GM23338 (cell line): ENCODE measurements around the gene TRMT10B. TPM values are rescaled to one million over a fixed set of nuclear protein-coding genes. Genes with fewer than 3 reads are reported as not detected.

Experiments used
- ATAC-seq: fragments of 200-7000 bp; cut with Tn5 transposase; 3 replicates; pipeline ENCODE4 v1.9.1; 2020
- DNase-seq: peaks from one replicate; pipeline ENCODE4 v3.0.0-alpha.2; 2015; ENCODE audit warnings: low spot score
- H2AFZ ChIP-seq: fragments of 200-600 bp; sonication (generic); 2 replicates; pipeline ENCODE4 v1.8.0; 2016; ENCODE audit warnings: antibody characterized with exemption, mild to moderate bottlenecking, moderate library complexity
- H3F3A ChIP-seq: fragments of 200-600 bp; sonication (generic); replicated peaks from 2 replicates; pipeline ENCODE4 v1.8.0; 2017; ENCODE audit warnings: antibody characterized with exemption, mixed run types, low read depth
- H3K27ac ChIP-seq: fragments of 200-600 bp; sonication (generic); 2 replicates; pipeline ENCODE4 v1.6.1; 2016; ENCODE audit warnings: low read depth
- H3K27me3 ChIP-seq: fragments of 200-600 bp; sonication (generic); 2 replicates; pipeline ENCODE4 v1.8.0; 2016; ENCODE audit warnings: mild to moderate bottlenecking, mixed run types, moderate library complexity; ENCODE audit not compliant: insufficient read depth
- H3K36me3 ChIP-seq: fragments of 200-600 bp; sonication (generic); 2 replicates; pipeline ENCODE4 v1.8.0; 2016; ENCODE audit warnings: mild to moderate bottlenecking; ENCODE audit not compliant: insufficient read depth
- H3K4me1 ChIP-seq: fragments of 200-600 bp; sonication (generic); 2 replicates; pipeline ENCODE4 v1.8.0; 2016; ENCODE audit warnings: mild to moderate bottlenecking, moderate library complexity; ENCODE audit not compliant: insufficient read depth
- H3K4me2 ChIP-seq: fragments of 200-600 bp; sonication (generic); 2 replicates; pipeline ENCODE4 v1.7.1; 2017; ENCODE audit warnings: mixed run types
- H3K4me3 ChIP-seq: fragments of 200-600 bp; sonication (generic); 2 replicates; pipeline ENCODE4 v1.6.1; 2016; ENCODE audit warnings: mixed run types
- H3K79me2 ChIP-seq: fragments of 200-600 bp; sonication (generic); replicated peaks from 2 replicates; pipeline ENCODE4 v1.8.0; 2017; ENCODE audit warnings: mild to moderate bottlenecking; ENCODE audit not compliant: insufficient read depth
- H3K9me2 ChIP-seq: fragments of 200-600 bp; sonication (generic); 2 replicates; pipeline ENCODE4 v1.8.0; 2017; ENCODE audit not compliant: insufficient read depth
- H4K20me1 ChIP-seq: fragments of 200-600 bp; sonication (generic); replicated peaks from 2 replicates; pipeline ENCODE4 v1.8.0; 2017; ENCODE audit warnings: mild to moderate bottlenecking; ENCODE audit not compliant: insufficient read depth
- H3K27ac Mint-ChIP-seq: 2 replicates; pipeline ENCODE4 v1.8.0; 2020; ENCODE audit warnings: inconsistent platforms, mild to moderate bottlenecking, moderate library complexity, mixed read lengths
- H3K27me3 Mint-ChIP-seq: 3 replicates; pipeline ENCODE4 v1.8.0; 2022; ENCODE audit warnings: low read depth, mild to moderate bottlenecking, moderate library complexity, mixed read lengths, inconsistent platforms; ENCODE audit not compliant: insufficient read depth, poor library complexity
- H3K36me3 Mint-ChIP-seq: 3 replicates; pipeline ENCODE4 v1.8.0; 2021; ENCODE audit warnings: low read depth, mild to moderate bottlenecking, inconsistent platforms, moderate library complexity, mixed read lengths
- H3K4me1 Mint-ChIP-seq: 3 replicates; pipeline ENCODE4 v1.8.0; 2020; ENCODE audit warnings: mild to moderate bottlenecking, inconsistent platforms, mixed read lengths
- H3K4me3 Mint-ChIP-seq: 3 replicates; pipeline ENCODE4 v1.8.0; 2021; ENCODE audit warnings: moderate library complexity, mild to moderate bottlenecking, inconsistent platforms, mixed read lengths
- H3K9me3 Mint-ChIP-seq: 3 replicates; pipeline ENCODE4 v1.8.0; 2020; ENCODE audit warnings: moderate library complexity, mild to moderate bottlenecking, inconsistent platforms, mixed read lengths
- EZH2 ChIP-seq: fragments of 200-600 bp; sonication (generic); IDR thresholded peaks from one replicate; pipeline ENCODE4 v1.8.0; 2017; ENCODE audit warnings: antibody characterized with exemption, mild to moderate bottlenecking, low read depth; ENCODE audit not compliant: unreplicated experiment
- EZH2phosphoT487 ChIP-seq: fragments of 200-600 bp; sonication (generic); IDR thresholded peaks from one replicate; pipeline ENCODE4 v1.8.1; 2018; ENCODE audit warnings: antibody characterized with exemption; ENCODE audit not compliant: unreplicated experiment
- NANOG ChIP-seq: IDR thresholded peaks from 2 replicates; pipeline ENCODE4 v1.6.1; 2016; ENCODE audit warnings: antibody characterized with exemption, borderline replicate concordance
- POLR2AphosphoS5 ChIP-seq: IDR thresholded peaks from 2 replicates; pipeline ENCODE4 v1.6.1; 2016; ENCODE audit warnings: antibody characterized with exemption, low read depth
- STAT1 ChIP-seq: IDR thresholded peaks from one replicate; pipeline ENCODE4 v1.6.1; 2016; ENCODE audit warnings: antibody characterized with exemption; ENCODE audit not compliant: unreplicated experiment
- ZNF114 ChIP-seq: fragments of 250-450 bp; sonication (Bioruptor Pico); IDR thresholded peaks from 2 replicates; pipeline ENCODE4 v1.5.0; 2020; ENCODE audit warnings: mild to moderate bottlenecking, moderate library complexity
- ZNF331 ChIP-seq: fragments of 250-450 bp; sonication (Bioruptor Pico); IDR thresholded peaks from 2 replicates; pipeline ENCODE4 v1.5.0; 2020; ENCODE audit warnings: low read depth, mild to moderate bottlenecking, moderate library complexity
- polyA plus RNA-seq: library from polyadenylated mRNA; unstranded; fragments of >200 nt; fragmentation: Nextera tagmentation; extraction: Ambion mirVana; gene quantifications from 2 replicates; pipeline ENCODE4 v1.2.1, GENCODE V29; 2016
- total RNA-seq: library from RNA; depleted of rRNA; stranded (reverse); fragments of >200 nt; shearing (Covaris generic); gene quantifications from 2 replicates; pipeline ENCODE4 v1.2.3, GENCODE V29; 2014
- TF ChIP-seq, protein P1 (sequence below): IDR thresholded peaks from 2 replicates; pipeline ENCODE4 v1.6.1; 2016; ENCODE audit warnings: antibody characterized with exemption
- TF ChIP-seq, protein P2 (sequence below): fragments of 250-450 bp; sonication (Bioruptor Pico); IDR thresholded peaks from 2 replicates; pipeline ENCODE4 v1.5.0; 2020; ENCODE audit warnings: mild to moderate bottlenecking, moderate library complexity

The TRMT10B gene
- total and polyA plus RNA-seq, 2 experiments from 2014 or later = 3.1 to 10.8 TPM

DNA sequence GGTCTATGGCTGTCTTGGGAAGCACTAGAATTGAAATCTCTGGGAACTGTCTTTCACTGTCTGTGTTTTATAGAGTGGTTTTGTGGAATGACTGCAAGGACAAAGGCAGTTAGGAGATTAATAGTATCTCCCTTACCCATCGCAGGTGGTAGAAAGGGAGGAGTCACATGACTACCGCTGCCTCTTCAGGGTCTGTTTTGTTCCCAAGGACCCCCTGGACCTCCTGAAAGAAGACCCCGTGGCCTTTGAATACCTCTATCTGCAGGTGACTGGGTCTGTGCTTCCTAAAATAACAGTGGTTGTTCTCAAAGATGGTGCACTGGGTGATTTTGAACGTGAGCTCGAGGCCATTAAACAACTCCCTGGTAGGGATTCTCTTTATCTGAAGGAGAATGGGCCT is 22.8 kb upstream of the TRMT10B start:
- DNase-seq = no peak
- H3K4me3 ChIP-seq = no peak overlapping the region
- H3K27ac ChIP-seq = no peak overlapping the region
- H3K4me2 ChIP-seq = no peak overlapping the region
- Mint-ChIP-seq H3K36me3 (no peaks in the 10 kb centered on the region), H3K4me1 (peaks cover 9% of the 10 kb centered on the region), H3K27ac (no peak overlapping the region), H3K27me3 (peaks cover 3% of the 10 kb centered on the region), H3K9me3 (no peaks in the 10 kb centered on the region), H3K4me3 (no peak overlapping the region)
- no peaks in the 10 kb centered on the region for H3K4me1 ChIP-seq
- H3K36me3 ChIP-seq = no peaks in the 10 kb centered on the region
- peak; percentile 81 for ATAC-seq
- TF ChIP-seq NANOG = no peak
- no peaks in the 10 kb centered on the region for H3K79me2 ChIP-seq
- no peak overlapping the region for H2AFZ ChIP-seq
- no peaks in the 10 kb centered on the region for H3K27me3 ChIP-seq
- H3F3A ChIP-seq = no peaks in the 10 kb centered on the region
- no peaks in the 10 kb centered on the region for H4K20me1 ChIP-seq
- H3K9me2 ChIP-seq = no peaks in the 10 kb centered on the region

DNA sequence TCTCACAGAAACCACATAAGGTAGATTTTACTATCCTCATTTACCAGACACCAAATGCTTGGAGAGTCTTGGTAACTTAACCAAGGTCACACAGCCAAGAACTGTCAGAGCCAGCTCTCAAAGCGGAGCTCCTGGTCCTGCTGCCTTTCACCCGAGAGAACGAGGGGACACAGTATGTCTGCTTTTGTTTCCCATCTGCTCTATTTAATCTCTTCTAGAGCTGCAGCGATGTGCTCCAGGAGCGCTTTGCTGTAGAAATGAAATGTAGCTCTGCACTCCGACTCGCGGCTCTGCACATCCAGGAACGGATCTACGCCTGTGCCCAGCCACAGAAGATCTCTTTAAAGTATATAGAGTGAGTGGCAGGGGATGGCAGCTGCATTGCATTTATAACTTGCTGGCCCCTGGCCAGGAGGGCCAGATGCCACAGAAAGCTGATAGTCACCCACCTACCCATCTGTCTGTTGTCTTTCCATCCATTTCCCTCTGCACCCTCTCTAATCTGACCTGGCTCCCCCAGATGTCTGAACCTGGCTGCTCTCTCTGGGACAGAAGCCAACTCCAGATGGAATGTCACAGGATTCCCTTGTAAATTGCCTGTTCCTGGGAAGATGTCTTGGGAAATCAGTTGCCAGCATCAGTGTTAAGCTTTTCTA is 21.4 kb upstream of the TRMT10B start:
- DNase-seq = no peak
- Mint-ChIP-seq H3K27ac (no peak overlapping the region), H3K27me3 (peaks cover 3% of the 10 kb centered on the region), H3K4me3 (no peak overlapping the region), H3K4me1 (peaks cover 9% of the 10 kb centered on the region), H3K9me3 (no peaks in the 10 kb centered on the region), H3K36me3 (no peaks in the 10 kb centered on the region)
- Histone ChIP-seq H3K79me2 (no peaks in the 10 kb centered on the region), H3K27ac (no peak overlapping the region), H3F3A (no peaks in the 10 kb centered on the region), H3K36me3 (no peaks in the 10 kb centered on the region), H3K4me3 (no peak overlapping the region), H3K9me2 (no peaks in the 10 kb centered on the region), H3K27me3 (no peaks in the 10 kb centered on the region), H4K20me1 (no peaks in the 10 kb centered on the region), H3K4me1 (no peaks in the 10 kb centered on the region), H2AFZ (no peak overlapping the region), H3K4me2 (no peak overlapping the region)
- ATAC-seq = no peak
- TF ChIP-seq ZNF114 (CRISPR knock-in tag) = no peak
- no peak for TF ChIP-seq STAT1
- TF ChIP-seq, protein P1, sequence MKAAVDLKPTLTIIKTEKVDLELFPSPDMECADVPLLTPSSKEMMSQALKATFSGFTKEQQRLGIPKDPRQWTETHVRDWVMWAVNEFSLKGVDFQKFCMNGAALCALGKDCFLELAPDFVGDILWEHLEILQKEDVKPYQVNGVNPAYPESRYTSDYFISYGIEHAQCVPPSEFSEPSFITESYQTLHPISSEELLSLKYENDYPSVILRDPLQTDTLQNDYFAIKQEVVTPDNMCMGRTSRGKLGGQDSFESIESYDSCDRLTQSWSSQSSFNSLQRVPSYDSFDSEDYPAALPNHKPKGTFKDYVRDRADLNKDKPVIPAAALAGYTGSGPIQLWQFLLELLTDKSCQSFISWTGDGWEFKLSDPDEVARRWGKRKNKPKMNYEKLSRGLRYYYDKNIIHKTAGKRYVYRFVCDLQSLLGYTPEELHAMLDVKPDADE = no peak
- TF ChIP-seq EZH2 = no peak

DNA sequence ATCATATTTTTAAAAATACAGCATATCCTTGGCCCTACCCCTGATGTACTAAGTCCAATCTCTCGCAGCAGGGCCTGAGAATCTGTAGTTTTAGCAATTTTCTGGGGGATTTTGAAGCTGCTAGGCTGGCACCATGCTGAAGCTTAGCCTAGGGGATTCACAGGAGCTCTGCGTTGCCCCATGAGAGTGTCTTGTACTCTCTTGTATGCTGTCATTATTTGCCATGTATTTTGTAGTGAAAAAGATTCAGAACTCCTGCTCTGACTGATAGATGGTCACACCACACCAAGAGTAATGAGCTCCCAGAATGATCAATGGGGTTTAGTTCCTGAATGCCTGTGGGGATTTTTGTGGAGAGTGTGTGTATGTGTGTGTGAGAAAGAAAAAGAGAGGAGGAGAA is 20.7 kb upstream of the TRMT10B start:
- no peak overlapping the region for H3K27ac ChIP-seq
- H3K9me2 ChIP-seq = no peaks in the 10 kb centered on the region
- H3K36me3 ChIP-seq = no peaks in the 10 kb centered on the region
- no peak overlapping the region for H3K4me2 ChIP-seq
- H3K4me3 Mint-ChIP-seq = no peak overlapping the region
- no peaks in the 10 kb centered on the region for H3F3A ChIP-seq
- no peak overlapping the region for H3K4me3 ChIP-seq
- H3K79me2 ChIP-seq = no peaks in the 10 kb centered on the region
- H3K27ac Mint-ChIP-seq = no peak overlapping the region
- no peaks in the 10 kb centered on the region for H3K9me3 Mint-ChIP-seq
- no peaks in the 10 kb centered on the region for H3K36me3 Mint-ChIP-seq
- ATAC-seq (no peak), DNase-seq (no peak)
- H3K27me3 Mint-ChIP-seq = peaks cover 3% of the 10 kb centered on the region
- H2AFZ ChIP-seq = no peak overlapping the region
- no peaks in the 10 kb centered on the region for H4K20me1 ChIP-seq
- no peaks in the 10 kb centered on the region for H3K27me3 ChIP-seq
- no peaks in the 10 kb centered on the region for H3K4me1 ChIP-seq
- H3K4me1 Mint-ChIP-seq = peaks cover 9% of the 10 kb centered on the region
- TF ChIP-seq NANOG (no peak), EZH2phosphoT487 (no peak), STAT1 (no peak), POLR2AphosphoS5 (no peak), ZNF331 (no peak)
- TF ChIP-seq, protein P2, sequence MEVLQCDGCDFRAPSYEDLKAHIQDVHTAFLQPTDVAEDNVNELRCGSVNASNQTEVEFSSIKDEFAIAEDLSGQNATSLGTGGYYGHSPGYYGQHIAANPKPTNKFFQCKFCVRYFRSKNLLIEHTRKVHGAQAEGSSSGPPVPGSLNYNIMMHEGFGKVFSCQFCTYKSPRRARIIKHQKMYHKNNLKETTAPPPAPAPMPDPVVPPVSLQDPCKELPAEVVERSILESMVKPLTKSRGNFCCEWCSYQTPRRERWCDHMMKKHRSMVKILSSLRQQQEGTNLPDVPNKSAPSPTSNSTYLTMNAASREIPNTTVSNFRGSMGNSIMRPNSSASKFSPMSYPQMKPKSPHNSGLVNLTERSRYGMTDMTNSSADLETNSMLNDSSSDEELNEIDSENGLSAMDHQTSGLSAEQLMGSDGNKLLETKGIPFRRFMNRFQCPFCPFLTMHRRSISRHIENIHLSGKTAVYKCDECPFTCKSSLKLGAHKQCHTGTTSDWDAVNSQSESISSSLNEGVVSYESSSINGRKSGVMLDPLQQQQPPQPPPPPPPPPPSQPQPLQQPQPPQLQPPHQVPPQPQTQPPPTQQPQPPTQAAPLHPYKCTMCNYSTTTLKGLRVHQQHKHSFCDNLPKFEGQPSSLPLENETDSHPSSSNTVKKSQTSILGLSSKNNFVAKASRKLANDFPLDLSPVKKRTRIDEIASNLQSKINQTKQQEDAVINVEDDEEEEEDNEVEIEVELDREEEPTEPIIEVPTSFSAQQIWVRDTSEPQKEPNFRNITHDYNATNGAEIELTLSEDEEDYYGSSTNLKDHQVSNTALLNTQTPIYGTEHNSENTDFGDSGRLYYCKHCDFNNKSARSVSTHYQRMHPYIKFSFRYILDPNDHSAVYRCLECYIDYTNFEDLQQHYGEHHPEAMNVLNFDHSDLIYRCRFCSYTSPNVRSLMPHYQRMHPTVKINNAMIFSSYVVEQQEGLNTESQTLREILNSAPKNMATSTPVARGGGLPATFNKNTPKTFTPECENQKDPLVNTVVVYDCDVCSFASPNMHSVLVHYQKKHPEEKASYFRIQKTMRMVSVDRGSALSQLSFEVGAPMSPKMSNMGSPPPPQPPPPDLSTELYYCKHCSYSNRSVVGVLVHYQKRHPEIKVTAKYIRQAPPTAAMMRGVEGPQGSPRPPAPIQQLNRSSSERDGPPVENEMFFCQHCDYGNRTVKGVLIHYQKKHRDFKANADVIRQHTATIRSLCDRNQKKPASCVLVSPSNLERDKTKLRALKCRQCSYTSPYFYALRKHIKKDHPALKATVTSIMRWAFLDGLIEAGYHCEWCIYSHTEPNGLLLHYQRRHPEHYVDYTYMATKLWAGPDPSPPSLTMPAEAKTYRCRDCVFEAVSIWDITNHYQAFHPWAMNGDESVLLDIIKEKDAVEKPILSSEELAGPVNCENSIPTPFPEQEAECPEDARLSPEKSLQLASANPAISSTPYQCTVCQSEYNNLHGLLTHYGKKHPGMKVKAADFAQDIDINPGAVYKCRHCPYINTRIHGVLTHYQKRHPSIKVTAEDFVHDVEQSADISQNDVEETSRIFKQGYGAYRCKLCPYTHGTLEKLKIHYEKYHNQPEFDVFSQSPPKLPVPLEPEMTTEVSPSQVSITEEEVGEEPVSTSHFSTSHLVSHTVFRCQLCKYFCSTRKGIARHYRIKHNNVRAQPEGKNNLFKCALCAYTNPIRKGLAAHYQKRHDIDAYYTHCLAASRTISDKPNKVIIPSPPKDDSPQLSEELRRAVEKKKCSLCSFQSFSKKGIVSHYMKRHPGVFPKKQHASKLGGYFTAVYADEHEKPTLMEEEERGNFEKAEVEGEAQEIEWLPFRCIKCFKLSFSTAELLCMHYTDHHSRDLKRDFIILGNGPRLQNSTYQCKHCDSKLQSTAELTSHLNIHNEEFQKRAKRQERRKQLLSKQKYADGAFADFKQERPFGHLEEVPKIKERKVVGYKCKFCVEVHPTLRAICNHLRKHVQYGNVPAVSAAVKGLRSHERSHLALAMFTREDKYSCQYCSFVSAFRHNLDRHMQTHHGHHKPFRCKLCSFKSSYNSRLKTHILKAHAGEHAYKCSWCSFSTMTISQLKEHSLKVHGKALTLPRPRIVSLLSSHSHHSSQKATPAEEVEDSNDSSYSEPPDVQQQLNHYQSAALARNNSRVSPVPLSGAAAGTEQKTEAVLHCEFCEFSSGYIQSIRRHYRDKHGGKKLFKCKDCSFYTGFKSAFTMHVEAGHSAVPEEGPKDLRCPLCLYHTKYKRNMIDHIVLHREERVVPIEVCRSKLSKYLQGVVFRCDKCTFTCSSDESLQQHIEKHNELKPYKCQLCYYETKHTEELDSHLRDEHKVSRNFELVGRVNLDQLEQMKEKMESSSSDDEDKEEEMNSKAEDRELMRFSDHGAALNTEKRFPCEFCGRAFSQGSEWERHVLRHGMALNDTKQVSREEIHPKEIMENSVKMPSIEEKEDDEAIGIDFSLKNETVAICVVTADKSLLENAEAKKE (CRISPR knock-in tag) = no peak
- TF ChIP-seq, protein P1 = no peak
